Measurements from ENCODE around the gene NUP85. TPM values are rescaled to one million over a fixed set of nuclear protein-coding genes. Genes with fewer than 3 reads are reported as not detected.

The NUP85 gene
- total and polyA plus RNA-seq, 2 donors (not counting 3 experiments of a cell fraction or from before 2014, with no cell fraction given): 105 to 120 TPM

GRCh38 chr17:75168998-75169397 lies 36.5 kb upstream of the NUP85 start:
- FAIRE-seq (no peak), DNase-seq (ENCODE audit: low read depth, low spot score) (no peak)
- H2AFZ ChIP-seq (ENCODE audit: low read depth, low read length): no peak overlapping the region
- no peak overlapping the region for H3K4me2 ChIP-seq (ENCODE audit: insufficient read depth, low read length)
- H3K27ac ChIP-seq (ENCODE audit: insufficient read depth, low read depth, low read length): no peak overlapping the region
- CTCF ChIA-PET: interaction anchor here (0.9 to 5.1 kb wide), 5 partner anchors 32 to 56 kb away, joined by 4 to 171 read pairs (median 7); partner anchors contain the start of gene NT5C
- POLR2A ChIA-PET: interaction anchor here (0.7 kb wide), 1 partner anchor 15 kb away, joined by 3 read pairs; the partner anchor contains the start of gene JPT1
- no peaks in the 10 kb centered on the region for H3K4me1 ChIP-seq (ENCODE audit: control insufficient read depth, extremely low read depth, insufficient read depth, low read length)
- H3K9me3 ChIP-seq (replicated peaks; ENCODE audit: control insufficient read depth, insufficient read depth, low read length): no peaks in the 10 kb centered on the region
- no peaks in the 10 kb centered on the region for H4K20me1 ChIP-seq (replicated peaks; ENCODE audit: control insufficient read depth, extremely low read depth, insufficient read depth, low read length)
- no peak overlapping the region for H3K4me3 ChIP-seq (replicated peaks in 1 of 3; ENCODE audit: insufficient read depth in 1 of 3, low read depth in 1 of 3, low read length in 3 of 3)
- intact Hi-C loops (cut with micrococcal nuclease) (no loop called here), dilution Hi-C loops (cut with MboI; ENCODE audit: extremely low pct_ligation_motif_present, low sequenced_read_pairs) (no loop called here)
- no peaks in the 10 kb centered on the region for H3K27me3 ChIP-seq (ENCODE audit: control insufficient read depth in 2 of 2, insufficient read depth in 2 of 2, low read length in 2 of 2)
- BruUV-seq (replicated peaks): no TSS peak
- TF ChIP-seq JUN (IDR thresholded peaks at IDR 0.05; ENCODE audit: borderline replicate concordance, insufficient read depth, insufficient read length, low read depth): no peak
- peaks cover 28% of the 10 kb centered on the region for H3K79me2 ChIP-seq (ENCODE audit: control insufficient read depth, insufficient read depth, low read length)
- H3K36me3 ChIP-seq (ENCODE audit: control insufficient read depth in 2 of 2, extremely low read depth in 1 of 2, insufficient read depth in 2 of 2, low read length in 2 of 2): peaks cover 6 to 30% of the 10 kb centered on the region in 2 experiments
- H3K9ac ChIP-seq (replicated peaks; ENCODE audit: extremely low read depth, insufficient read depth, low read length): no peak overlapping the region
- no peaks in the 10 kb centered on the region for H3K9me1 ChIP-seq (replicated peaks; ENCODE audit: control insufficient read depth, extremely low read depth, insufficient read depth, low read length)

GRCh38 chr17:75173526-75173925 lies 32.0 kb upstream of the NUP85 start:
- H3K27ac ChIP-seq (ENCODE audit: insufficient read depth, low read depth, low read length): no peak overlapping the region
- no peaks in the 10 kb centered on the region for H3K9me1 ChIP-seq (replicated peaks; ENCODE audit: control insufficient read depth, extremely low read depth, insufficient read depth, low read length)
- intact Hi-C loops (cut with micrococcal nuclease): no loop called here
- TF ChIP-seq GATA2 (IDR thresholded peaks at IDR 0.05; ENCODE audit: insufficient read depth, insufficient read length, low read depth, low read length): no peak
- no peak for TF ChIP-seq POLR2AphosphoS5 (IDR thresholded peaks at IDR 0.05; ENCODE audit: insufficient read depth, low read depth, low read length)
- no peak for TF ChIP-seq EZH2 (IDR thresholded peaks at IDR 0.05; ENCODE audit: borderline replicate concordance, low read depth, low read length, severe bottlenecking)
- no peak for TF ChIP-seq POLR2A (IDR thresholded peaks at IDR 0.05; ENCODE audit: low read depth, low read length)
- no peak for TF ChIP-seq CTCF (IDR thresholded peaks at IDR 0.05; ENCODE audit: extremely low read depth in 1 of 2, insufficient read depth in 1 of 2, low read depth in 1 of 2, low read length in 2 of 2)
- no peak for TF ChIP-seq JUN (IDR thresholded peaks at IDR 0.05; ENCODE audit: borderline replicate concordance, insufficient read depth, insufficient read length, low read depth)
- no peak for TF ChIP-seq MAX (IDR thresholded peaks at IDR 0.05; ENCODE audit: insufficient read depth, insufficient read length)
- no peak overlapping the region for H3K4me2 ChIP-seq (ENCODE audit: insufficient read depth, low read length)
- DNase-seq (ENCODE audit: low read depth, low spot score): no peak
- H3K27me3 ChIP-seq (ENCODE audit: control insufficient read depth in 2 of 2, insufficient read depth in 2 of 2, low read length in 2 of 2): no peaks in the 10 kb centered on the region
- POLR2A ChIA-PET: no interaction called here
- no peak overlapping the region for H2AFZ ChIP-seq (ENCODE audit: low read depth, low read length)
- H3K79me2 ChIP-seq (ENCODE audit: control insufficient read depth, insufficient read depth, low read length): peaks cover 53% of the 10 kb centered on the region
- dilution Hi-C loops (cut with MboI; ENCODE audit: extremely low pct_ligation_motif_present, low sequenced_read_pairs): no loop called here
- BruUV-seq (replicated peaks): no TSS peak
- peaks cover 13 to 38% of the 10 kb centered on the region in 2 experiments for H3K36me3 ChIP-seq (ENCODE audit: control insufficient read depth in 2 of 2, extremely low read depth in 1 of 2, insufficient read depth in 2 of 2, low read length in 2 of 2)
- H3K4me1 ChIP-seq (ENCODE audit: control insufficient read depth, extremely low read depth, insufficient read depth, low read length): no peaks in the 10 kb centered on the region
- CTCF ChIA-PET: interaction anchor here (0.7 to 5.1 kb wide), 8 partner anchors 14 to 212 kb away, joined by 3 to 171 read pairs (median 4); no protein-coding TSS in a partner anchor
- H4K20me1 ChIP-seq (replicated peaks; ENCODE audit: control insufficient read depth, extremely low read depth, insufficient read depth, low read length): no peaks in the 10 kb centered on the region
- H3K9me3 ChIP-seq (replicated peaks; ENCODE audit: control insufficient read depth, insufficient read depth, low read length): no peaks in the 10 kb centered on the region
- no peak for FAIRE-seq
- no peak overlapping the region for H3K4me3 ChIP-seq (replicated peaks in 1 of 3; ENCODE audit: insufficient read depth in 1 of 3, low read depth in 1 of 3, low read length in 3 of 3)
- H3K9ac ChIP-seq (replicated peaks; ENCODE audit: extremely low read depth, insufficient read depth, low read length): no peak overlapping the region
